ENCODE data around the gene BLACAT1. TPM values are rescaled to one million over a fixed set of nuclear protein-coding genes. Genes with fewer than 3 reads are reported as not detected.
"Not testable (repeated sequence)": the region's sequence is repeated elsewhere in the genome, so short reads cannot be mapped to it uniquely, and the experiment has no call there.

The BLACAT1 gene
- total RNA-seq, 1 donor from 2014 or later, result 0.51 TPM

GRCh38 chr1:205484985-205485967 is 29.4 kb upstream of the BLACAT1 start:
- intact Hi-C loops (cut with micrococcal nuclease), result loop anchor here (1.0 to 5.0 kb wide), 7 partner anchors 26 to 212 kb away; partner anchors contain the start of gene ELK4

GRCh38 chr1:205483372-205483771 is 27.5 kb upstream of the BLACAT1 start:
- intact Hi-C loops (cut with micrococcal nuclease), result no loop called here

DNA sequence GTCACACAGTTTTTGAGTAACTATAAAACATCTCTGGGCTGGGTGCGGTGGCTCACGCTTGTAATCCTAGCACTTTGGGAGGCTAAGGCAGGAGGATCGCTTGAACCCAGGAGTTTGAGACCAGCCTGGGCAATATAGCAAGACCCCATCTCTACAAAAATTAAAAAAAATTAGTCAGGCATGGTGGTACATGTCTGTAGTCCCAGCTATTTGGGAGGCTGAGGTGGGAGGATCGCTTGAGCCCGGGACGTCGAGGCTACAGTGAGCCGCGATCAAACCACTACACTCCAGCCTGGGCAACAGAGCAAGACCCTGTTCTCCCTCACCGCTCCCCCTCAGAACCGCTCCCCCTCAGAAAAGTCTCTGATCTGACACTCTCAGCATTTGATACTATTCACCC is 26.7 kb upstream of the BLACAT1 start:
- intact Hi-C loops (cut with micrococcal nuclease), result not testable (repeated sequence)

DNA sequence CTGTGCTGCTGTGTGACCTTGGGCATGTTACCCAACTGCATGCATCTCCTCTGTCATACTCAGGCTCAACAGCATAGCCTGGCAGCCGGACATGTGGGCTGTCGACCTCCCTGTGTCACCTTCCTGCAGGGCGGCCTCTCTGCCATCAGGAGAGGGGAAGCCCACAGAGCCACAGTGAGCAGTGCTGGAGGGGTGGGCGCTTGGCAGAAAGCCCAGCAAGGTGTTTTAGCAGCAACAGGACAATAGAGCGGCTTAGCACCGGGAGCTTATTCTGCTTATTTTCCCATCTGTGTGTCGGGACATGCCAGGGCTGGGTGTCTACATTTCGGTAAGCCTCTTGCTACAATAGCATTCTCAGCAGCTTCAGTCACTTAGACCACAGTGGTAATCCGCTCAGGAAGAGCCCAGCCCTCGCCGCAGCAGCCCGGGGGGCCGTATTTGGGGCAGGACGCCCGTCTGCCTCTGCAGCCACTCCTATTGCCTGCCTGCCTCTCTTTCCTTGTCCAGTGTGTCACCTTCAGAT is 25.8 kb upstream of the BLACAT1 start:
- intact Hi-C loops (cut with micrococcal nuclease), result loop anchor here (2.0 kb wide), 1 partner anchor 193 kb away; no protein-coding TSS in a partner anchor

GRCh38 chr1:205481218-205481617 is 25.4 kb upstream of the BLACAT1 start:
- intact Hi-C loops (cut with micrococcal nuclease), result loop anchor here (2.0 kb wide), 1 partner anchor 192 kb away; no protein-coding TSS in a partner anchor

- intact Hi-C loops (cut with micrococcal nuclease), result loop anchor here (1.0 to 2.0 kb wide), 2 partner anchors 39 to 192 kb away; no protein-coding TSS in a partner anchor
Observed at GRCh38 chr1:205480349-205480985, 24.6 kb upstream of the BLACAT1 start.

- intact Hi-C loops (cut with micrococcal nuclease), result not testable (repeated sequence)
Observed at GRCh38 chr1:205478985-205479384, 23.1 kb upstream of the BLACAT1 start.

DNA sequence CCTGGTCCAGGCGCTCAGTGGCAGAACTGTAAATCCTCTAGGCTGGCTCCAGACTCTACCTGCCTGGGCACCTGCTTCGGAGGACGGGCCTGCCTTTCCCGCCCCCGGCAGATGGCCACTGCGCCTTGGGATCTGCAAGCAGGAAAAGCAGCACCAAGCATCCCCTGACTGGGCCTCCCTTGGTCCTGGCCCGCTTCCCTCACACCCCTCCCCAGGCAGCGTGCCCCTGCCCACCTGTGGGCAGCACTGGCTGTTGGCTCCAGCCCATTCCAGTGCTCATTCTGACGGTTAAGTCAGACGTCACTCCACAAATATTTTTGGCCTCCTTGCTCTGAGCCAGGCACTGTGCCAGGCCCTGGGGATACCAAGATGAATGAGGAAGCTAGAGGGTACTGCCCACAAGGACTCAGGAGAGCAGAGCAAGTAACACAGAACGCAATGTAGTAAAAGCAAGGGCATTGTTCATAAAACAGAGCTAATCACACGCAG is 22.0 kb upstream of the BLACAT1 start:
- intact Hi-C loops (cut with micrococcal nuclease), result no loop called here

DNA sequence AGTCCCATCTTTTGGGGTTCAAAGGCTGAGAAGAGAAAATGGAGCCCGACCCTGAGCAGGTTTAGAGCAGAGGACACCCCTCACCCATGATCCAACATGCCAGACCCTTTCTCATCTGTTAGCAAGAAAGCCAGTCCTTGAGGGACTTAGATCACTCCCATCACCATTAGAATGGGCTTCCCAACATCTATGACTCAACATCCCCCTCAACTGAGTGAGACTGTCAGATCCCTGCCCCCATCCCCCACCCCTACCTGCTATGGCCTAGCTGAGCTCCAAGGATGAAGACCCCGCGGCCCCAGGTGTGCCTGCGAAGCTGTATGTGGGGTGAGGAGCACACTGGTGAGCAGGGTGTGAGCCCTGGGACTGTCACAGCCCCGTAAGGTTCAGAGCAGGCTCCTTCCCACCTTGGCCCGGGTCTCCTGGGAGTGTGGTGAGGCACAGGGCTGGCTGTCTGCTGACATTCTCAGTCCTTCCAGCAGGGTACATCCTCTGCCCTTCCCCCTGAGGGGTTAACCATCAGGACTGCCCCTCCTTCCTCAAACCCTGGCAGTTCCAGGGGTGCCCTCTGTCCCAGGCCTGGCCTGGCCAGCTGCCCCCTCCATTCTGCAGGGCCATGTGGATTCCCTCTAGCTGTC is 21.4 kb upstream of the BLACAT1 start:
- intact Hi-C loops (cut with micrococcal nuclease), result no loop called here

- intact Hi-C loops (cut with micrococcal nuclease), result no loop called here
Observed at GRCh38 chr1:205476648-205477047, 20.8 kb upstream of the BLACAT1 start.

GRCh38 chr1:205475855-205476254 is 20.0 kb upstream of the BLACAT1 start:
- intact Hi-C loops (cut with micrococcal nuclease), result no loop called here

DNA sequence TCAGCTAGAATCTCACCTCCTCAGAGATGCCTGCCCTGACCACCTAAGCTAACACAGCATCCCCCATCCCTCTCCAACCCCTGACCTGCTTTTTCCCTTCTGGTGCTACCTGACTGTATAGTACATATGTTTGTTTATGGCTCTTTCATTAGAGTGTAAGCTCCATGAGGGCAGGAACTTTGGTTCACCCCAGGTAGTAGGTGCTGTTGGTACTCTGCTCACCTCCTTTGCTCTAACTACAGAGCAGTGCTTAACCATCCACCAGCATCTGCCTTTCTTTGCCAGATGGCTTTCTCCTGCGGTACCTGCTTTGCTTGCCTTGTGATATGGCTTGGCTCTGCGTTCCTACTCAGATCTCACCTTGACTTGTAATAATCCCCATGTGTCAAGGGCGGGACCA is 18.7 kb upstream of the BLACAT1 start:
- intact Hi-C loops (cut with micrococcal nuclease), result no loop called here

DNA sequence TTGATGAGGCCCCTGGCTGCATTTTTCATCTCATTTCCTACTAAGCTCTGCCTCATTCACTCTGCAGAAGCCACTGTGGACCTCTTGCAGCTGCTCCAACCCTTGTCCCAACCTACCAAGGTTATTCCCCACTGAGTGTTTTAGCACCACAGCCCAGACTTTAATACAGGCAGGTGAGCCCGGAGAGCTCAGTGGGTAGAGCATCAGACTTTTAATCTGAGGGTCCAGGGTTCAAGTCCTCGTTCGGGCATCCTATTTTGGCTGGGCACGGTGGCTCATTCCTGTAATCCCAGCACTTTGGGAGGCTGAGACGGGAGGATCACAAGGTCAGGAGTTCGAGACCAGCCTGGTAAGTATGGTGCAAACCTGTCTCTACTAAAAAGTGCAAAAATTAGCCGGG is 18.1 kb upstream of the BLACAT1 start:
- intact Hi-C loops (cut with micrococcal nuclease), result no loop called here

- intact Hi-C loops (cut with micrococcal nuclease), result no loop called here
Observed at GRCh38 chr1:205473475-205473874, 17.6 kb upstream of the BLACAT1 start.

- intact Hi-C loops (cut with micrococcal nuclease), result no loop called here
Observed at GRCh38 chr1:205472737-205473441, 17.0 kb upstream of the BLACAT1 start.

GRCh38 chr1:205470131-205470530 is 14.3 kb upstream of the BLACAT1 start:
- intact Hi-C loops (cut with micrococcal nuclease), result no loop called here

DNA sequence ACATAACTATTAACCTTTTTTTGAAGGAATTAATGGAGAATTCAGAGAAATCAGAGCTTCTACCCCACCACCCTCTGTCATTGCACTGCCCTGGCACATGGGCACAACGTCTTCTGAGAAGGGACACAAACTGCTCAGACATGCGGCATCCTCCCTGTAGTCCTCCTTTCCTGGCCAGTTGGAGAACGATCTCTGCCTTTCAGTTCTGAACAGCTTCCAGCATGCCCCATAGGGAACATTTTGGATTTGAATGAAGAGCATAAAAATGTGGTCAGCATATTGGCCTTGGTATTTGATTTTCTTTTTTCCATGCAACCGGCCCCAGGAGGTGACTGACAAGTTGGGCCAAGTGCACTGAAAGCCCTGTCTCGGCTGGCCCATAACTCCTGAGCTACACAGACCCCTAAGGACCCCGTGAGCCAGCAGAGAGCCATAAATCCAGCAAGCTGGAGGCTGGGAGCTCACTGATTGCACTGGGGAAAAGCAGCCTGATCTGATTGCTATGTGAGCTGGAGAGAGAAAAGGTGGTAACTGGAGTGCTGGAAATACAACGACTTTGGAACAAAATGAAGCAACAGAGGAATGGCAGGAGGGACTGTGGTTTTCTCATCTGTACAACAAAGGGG is 10.9 kb upstream of the BLACAT1 start:
- intact Hi-C loops (cut with micrococcal nuclease), result no loop called here

DNA sequence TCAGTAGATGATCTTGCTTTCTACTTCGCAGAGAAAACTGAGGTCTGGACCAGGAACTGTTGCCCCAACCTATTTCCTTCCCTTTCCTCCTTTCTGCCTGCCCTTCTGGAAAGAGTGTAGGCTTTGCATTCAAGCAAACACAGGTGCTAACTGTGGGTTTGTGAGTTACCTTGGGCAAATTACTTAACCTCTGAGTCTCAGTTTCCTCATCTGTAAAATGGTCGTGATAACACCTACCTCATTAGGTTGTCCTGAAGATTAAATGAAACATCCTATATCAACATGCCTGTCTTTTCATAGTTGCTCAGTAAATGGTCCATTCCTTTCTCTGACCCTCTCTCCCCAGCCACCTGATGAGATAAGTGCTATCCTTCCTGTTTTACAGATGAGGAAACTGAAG is 9.5 kb upstream of the BLACAT1 start:
- intact Hi-C loops (cut with micrococcal nuclease), result no loop called here

DNA sequence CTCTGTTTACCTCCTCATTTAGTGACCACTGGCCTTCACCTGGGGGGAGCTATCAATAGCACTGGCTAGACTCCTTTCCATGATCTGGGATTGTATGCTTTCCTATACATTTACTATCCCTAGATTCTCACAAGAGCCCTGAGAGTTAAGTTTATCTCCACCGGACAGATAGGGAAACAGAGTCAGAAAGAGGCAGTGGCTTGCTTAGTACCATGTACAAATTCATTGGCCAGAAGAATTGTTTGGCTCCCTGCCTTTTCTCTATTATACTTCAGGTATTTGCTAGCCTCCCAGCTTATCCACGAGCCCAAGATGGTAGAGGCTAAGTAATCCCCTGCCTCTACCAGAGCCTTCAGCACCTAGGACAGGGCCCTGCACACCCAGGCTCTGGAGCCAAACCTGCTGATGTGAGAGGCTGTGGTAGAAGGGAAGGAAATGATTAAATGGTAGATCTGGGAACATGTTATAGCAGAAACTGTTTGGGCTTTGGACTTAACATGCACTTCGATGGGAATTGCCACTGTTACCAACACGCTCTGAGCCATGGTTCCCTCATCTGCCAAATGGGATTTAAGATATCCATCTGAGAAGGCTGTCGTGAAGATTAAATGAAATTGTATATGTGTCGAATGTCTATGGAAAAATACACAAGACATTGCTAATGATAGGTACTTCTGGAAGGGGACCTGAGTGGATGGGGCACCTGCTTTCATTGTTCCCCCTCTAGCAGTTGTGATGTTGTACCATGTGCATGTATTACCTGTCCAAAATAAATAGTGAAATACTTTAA is 3.1 kb upstream of the BLACAT1 start:
- intact Hi-C loops (cut with micrococcal nuclease), result loop anchor here (1.0 kb wide), 2 partner anchors 18 to 26 kb away; no protein-coding TSS in a partner anchor
